K562 (cell line): ENCODE results near the gene LETM1. TPM values are rescaled to one million over a fixed set of nuclear protein-coding genes. Genes with fewer than 3 reads are reported as not detected.

Source experiments
- MLX ChIP-seq, 2 experiments: fragments of 450-650 bp in 1 of 2; sonication (generic) in 1 of 2; formaldehyde crosslinking; conservative IDR thresholded peaks; 2 replicates each; pipeline versions ENCODE4 v1.4.0 to v1.8.1; 2020 to 2022; ENCODE audit warnings: mild to moderate bottlenecking in 1 of 2, missing genetic modification reagents in 1 of 2
- NFRKB ChIP-seq: fragments of 450-650 bp; IDR thresholded peaks from 2 replicates; pipeline ENCODE4 v1.6.1; 2016; ENCODE audit warnings: low read depth
- NUFIP1 ChIP-seq: fragments of 450-650 bp; IDR thresholded peaks from 2 replicates; pipeline ENCODE4 v1.6.1; 2018; ENCODE audit not compliant: partially characterized antibody
- RAD21 ChIP-seq, 2 experiments: fragments of 250-450 bp in 1 of 2; fragments of 450-650 bp in 1 of 2; sonication (Bioruptor Pico) in 1 of 2; formaldehyde crosslinking in 1 of 2; IDR thresholded peaks in 1 of 2; conservative IDR thresholded peaks in 1 of 2; 2 replicates each; pipeline versions ENCODE4 v1.4.0 to v1.8.0; 2020 to 2022; ENCODE audit warnings: mild to moderate bottlenecking in 2 of 2, moderate library complexity in 1 of 2
- SAFB2 ChIP-seq: fragments of 200-400 bp; formaldehyde crosslinking; IDR thresholded peaks from 2 replicates; pipeline ENCODE4 v1.6.1; 2018; ENCODE audit warnings: borderline replicate concordance, low read length, low read depth, moderate library complexity; ENCODE audit not compliant: severe bottlenecking
- SMARCE1 ChIP-seq: fragments of 450-650 bp; IDR thresholded peaks from 2 replicates; pipeline ENCODE4 v1.7.1; 2016; ENCODE audit warnings: mild to moderate bottlenecking
- ZEB2 ChIP-seq: fragments of 450-650 bp; IDR thresholded peaks from 2 replicates; pipeline ENCODE4 v1.6.1; 2016
- ZNF584 ChIP-seq: fragments of 200-800 bp; sonication (Bioruptor generic); IDR thresholded peaks from 2 replicates; pipeline ENCODE4 v1.6.1; 2016; ENCODE audit warnings: low read depth, mild to moderate bottlenecking, missing genetic modification characterization, missing compliant biosample characterization
- polyA plus RNA-seq, 8 experiments: library from polyadenylated mRNA; depleted of rRNA in 4 of 8; stranded (reverse) in 5 of 8; unstranded in 3 of 8; fragments of >200 nt; fragmentation: Nextera tagmentation in 2 of 8; fragmentation: Illumina TruSeq in 1 of 8; extraction: Ambion mirVana in 2 of 8; extraction: Trizol in 1 of 8; gene quantifications; 2 replicates each; pipeline versions ENCODE4 v1.2.1 to v1.2.3, GENCODE V29; 2011 to 2014; ENCODE audit warnings: inconsistent platforms in 1 of 8, missing spikeins in 1 of 8
- total RNA-seq, 7 experiments: library from RNA; depleted of rRNA in 6 of 7; stranded (reverse); fragments of >200 nt in 6 of 7; fragmentation: Illumina TruSeq in 2 of 7; extraction: Trizol in 2 of 7; gene quantifications; 2 replicates each; pipeline versions ENCODE4 v1.2.1 to v1.2.3, GENCODE V29; 2011 to 2021; ENCODE audit warnings: low replicate concordance in 1 of 7
- TF ChIP-seq, protein P1 (sequence below): fragments of 450-650 bp; IDR thresholded peaks from 2 replicates; pipeline ENCODE4 v1.6.1; 2016; ENCODE audit warnings: mild to moderate bottlenecking, moderate library complexity
- TF ChIP-seq, protein P2 (sequence below): fragments of 250-450 bp; sonication (Bioruptor Pico); IDR thresholded peaks from 2 replicates; pipeline ENCODE4 v1.4.0; 2020; ENCODE audit warnings: mild to moderate bottlenecking, moderate library complexity, borderline replicate concordance

Gene LETM1
- total and polyA plus RNA-seq, 9 of the 15 experiments (the other 6 are each of a cell fraction or from before 2014, with no cell fraction given), result 3.9 to 109 (median 35.0) TPM

- TF ChIP-seq, protein P1, sequence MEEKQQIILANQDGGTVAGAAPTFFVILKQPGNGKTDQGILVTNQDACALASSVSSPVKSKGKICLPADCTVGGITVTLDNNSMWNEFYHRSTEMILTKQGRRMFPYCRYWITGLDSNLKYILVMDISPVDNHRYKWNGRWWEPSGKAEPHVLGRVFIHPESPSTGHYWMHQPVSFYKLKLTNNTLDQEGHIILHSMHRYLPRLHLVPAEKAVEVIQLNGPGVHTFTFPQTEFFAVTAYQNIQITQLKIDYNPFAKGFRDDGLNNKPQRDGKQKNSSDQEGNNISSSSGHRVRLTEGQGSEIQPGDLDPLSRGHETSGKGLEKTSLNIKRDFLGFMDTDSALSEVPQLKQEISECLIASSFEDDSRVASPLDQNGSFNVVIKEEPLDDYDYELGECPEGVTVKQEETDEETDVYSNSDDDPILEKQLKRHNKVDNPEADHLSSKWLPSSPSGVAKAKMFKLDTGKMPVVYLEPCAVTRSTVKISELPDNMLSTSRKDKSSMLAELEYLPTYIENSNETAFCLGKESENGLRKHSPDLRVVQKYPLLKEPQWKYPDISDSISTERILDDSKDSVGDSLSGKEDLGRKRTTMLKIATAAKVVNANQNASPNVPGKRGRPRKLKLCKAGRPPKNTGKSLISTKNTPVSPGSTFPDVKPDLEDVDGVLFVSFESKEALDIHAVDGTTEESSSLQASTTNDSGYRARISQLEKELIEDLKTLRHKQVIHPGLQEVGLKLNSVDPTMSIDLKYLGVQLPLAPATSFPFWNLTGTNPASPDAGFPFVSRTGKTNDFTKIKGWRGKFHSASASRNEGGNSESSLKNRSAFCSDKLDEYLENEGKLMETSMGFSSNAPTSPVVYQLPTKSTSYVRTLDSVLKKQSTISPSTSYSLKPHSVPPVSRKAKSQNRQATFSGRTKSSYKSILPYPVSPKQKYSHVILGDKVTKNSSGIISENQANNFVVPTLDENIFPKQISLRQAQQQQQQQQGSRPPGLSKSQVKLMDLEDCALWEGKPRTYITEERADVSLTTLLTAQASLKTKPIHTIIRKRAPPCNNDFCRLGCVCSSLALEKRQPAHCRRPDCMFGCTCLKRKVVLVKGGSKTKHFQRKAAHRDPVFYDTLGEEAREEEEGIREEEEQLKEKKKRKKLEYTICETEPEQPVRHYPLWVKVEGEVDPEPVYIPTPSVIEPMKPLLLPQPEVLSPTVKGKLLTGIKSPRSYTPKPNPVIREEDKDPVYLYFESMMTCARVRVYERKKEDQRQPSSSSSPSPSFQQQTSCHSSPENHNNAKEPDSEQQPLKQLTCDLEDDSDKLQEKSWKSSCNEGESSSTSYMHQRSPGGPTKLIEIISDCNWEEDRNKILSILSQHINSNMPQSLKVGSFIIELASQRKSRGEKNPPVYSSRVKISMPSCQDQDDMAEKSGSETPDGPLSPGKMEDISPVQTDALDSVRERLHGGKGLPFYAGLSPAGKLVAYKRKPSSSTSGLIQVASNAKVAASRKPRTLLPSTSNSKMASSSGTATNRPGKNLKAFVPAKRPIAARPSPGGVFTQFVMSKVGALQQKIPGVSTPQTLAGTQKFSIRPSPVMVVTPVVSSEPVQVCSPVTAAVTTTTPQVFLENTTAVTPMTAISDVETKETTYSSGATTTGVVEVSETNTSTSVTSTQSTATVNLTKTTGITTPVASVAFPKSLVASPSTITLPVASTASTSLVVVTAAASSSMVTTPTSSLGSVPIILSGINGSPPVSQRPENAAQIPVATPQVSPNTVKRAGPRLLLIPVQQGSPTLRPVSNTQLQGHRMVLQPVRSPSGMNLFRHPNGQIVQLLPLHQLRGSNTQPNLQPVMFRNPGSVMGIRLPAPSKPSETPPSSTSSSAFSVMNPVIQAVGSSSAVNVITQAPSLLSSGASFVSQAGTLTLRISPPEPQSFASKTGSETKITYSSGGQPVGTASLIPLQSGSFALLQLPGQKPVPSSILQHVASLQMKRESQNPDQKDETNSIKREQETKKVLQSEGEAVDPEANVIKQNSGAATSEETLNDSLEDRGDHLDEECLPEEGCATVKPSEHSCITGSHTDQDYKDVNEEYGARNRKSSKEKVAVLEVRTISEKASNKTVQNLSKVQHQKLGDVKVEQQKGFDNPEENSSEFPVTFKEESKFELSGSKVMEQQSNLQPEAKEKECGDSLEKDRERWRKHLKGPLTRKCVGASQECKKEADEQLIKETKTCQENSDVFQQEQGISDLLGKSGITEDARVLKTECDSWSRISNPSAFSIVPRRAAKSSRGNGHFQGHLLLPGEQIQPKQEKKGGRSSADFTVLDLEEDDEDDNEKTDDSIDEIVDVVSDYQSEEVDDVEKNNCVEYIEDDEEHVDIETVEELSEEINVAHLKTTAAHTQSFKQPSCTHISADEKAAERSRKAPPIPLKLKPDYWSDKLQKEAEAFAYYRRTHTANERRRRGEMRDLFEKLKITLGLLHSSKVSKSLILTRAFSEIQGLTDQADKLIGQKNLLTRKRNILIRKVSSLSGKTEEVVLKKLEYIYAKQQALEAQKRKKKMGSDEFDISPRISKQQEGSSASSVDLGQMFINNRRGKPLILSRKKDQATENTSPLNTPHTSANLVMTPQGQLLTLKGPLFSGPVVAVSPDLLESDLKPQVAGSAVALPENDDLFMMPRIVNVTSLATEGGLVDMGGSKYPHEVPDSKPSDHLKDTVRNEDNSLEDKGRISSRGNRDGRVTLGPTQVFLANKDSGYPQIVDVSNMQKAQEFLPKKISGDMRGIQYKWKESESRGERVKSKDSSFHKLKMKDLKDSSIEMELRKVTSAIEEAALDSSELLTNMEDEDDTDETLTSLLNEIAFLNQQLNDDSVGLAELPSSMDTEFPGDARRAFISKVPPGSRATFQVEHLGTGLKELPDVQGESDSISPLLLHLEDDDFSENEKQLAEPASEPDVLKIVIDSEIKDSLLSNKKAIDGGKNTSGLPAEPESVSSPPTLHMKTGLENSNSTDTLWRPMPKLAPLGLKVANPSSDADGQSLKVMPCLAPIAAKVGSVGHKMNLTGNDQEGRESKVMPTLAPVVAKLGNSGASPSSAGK, result 0 out of 2 replicates have a peak, but pooled peaks have one; percentile 24
- TF ChIP-seq RAD21 (CRISPR knock-in tag; conservative IDR thresholded peaks at IDR 0.05 in 1 of 2, IDR thresholded peaks at IDR 0.05 in 1 of 2), result no peak
- TF ChIP-seq MLX (CRISPR knock-in tag; conservative IDR thresholded peaks at IDR 0.05), result no peak
- TF ChIP-seq NFRKB, result no peak
- TF ChIP-seq ZNF584 (CRISPR knock-in tag), result no peak
- no peak for TF ChIP-seq SMARCE1
- TF ChIP-seq ZEB2, result no peak
- TF ChIP-seq SAFB2, result no peak
- no peak for TF ChIP-seq NUFIP1
- TF ChIP-seq, protein P2, sequence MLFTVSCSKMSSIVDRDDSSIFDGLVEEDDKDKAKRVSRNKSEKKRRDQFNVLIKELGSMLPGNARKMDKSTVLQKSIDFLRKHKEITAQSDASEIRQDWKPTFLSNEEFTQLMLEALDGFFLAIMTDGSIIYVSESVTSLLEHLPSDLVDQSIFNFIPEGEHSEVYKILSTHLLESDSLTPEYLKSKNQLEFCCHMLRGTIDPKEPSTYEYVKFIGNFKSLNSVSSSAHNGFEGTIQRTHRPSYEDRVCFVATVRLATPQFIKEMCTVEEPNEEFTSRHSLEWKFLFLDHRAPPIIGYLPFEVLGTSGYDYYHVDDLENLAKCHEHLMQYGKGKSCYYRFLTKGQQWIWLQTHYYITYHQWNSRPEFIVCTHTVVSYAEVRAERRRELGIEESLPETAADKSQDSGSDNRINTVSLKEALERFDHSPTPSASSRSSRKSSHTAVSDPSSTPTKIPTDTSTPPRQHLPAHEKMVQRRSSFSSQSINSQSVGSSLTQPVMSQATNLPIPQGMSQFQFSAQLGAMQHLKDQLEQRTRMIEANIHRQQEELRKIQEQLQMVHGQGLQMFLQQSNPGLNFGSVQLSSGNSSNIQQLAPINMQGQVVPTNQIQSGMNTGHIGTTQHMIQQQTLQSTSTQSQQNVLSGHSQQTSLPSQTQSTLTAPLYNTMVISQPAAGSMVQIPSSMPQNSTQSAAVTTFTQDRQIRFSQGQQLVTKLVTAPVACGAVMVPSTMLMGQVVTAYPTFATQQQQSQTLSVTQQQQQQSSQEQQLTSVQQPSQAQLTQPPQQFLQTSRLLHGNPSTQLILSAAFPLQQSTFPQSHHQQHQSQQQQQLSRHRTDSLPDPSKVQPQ (CRISPR knock-in tag), result no peak
Observed at GRCh38 chr4:1855333-1856070, 454 bp downstream of the LETM1 start (continued).
